ENCODE measurements around the gene SDR39U1. TPM values are rescaled to one million over a fixed set of nuclear protein-coding genes. Genes with fewer than 3 reads are reported as not detected.
"Not testable (repeated sequence)": the region's sequence is repeated elsewhere in the genome, so short reads cannot be mapped to it uniquely, and the experiment has no call there.

Gene SDR39U1
- polyA plus RNA-seq, 1 donor = 55.4 TPM

- DNase-seq = no peak
These were observed 16.2 kb upstream of the SDR39U1 start for GRCh38 chr14:24458736-24459135.

GRCh38 chr14:24456980-24457379 lies 14.4 kb upstream of the SDR39U1 start:
- no peak for DNase-seq

- not testable (repeated sequence) for DNase-seq
These were observed 8.3 kb upstream of the SDR39U1 start for GRCh38 chr14:24450828-24451227.

GRCh38 chr14:24443053-24443665 lies 583 bp upstream of the SDR39U1 start:
- DNase-seq = no peak

GRCh38 chr14:24441904-24442239 lies 704 bp downstream of the SDR39U1 start:
- DNase-seq = no peak

- DNase-seq = no peak
These were observed 1.1 kb downstream of the SDR39U1 start for GRCh38 chr14:24441485-24441884.

GRCh38 chr14:24440606-24441399 lies 1.8 kb downstream of the SDR39U1 start:
- DNase-seq = no peak

GRCh38 chr14:24439830-24440605 lies 2.6 kb downstream of the SDR39U1 start:
- DNase-seq = no peak

GRCh38 chr14:24439257-24439656 lies 3.3 kb downstream of the SDR39U1 start:
- no peak for DNase-seq

- no peak for DNase-seq
These were observed 4.1 kb downstream of the SDR39U1 start for GRCh38 chr14:24438223-24439097.

- DNase-seq = no peak
These were observed 4.9 kb downstream of the SDR39U1 start for GRCh38 chr14:24437736-24438067.

- DNase-seq = no peak
These were observed 5.4 kb downstream of the SDR39U1 start for GRCh38 chr14:24437020-24437735.

- DNase-seq = peak; percentile 70
These were observed 6.1 kb downstream of the SDR39U1 start for GRCh38 chr14:24436355-24437019.

- DNase-seq = no peak
These were observed 6.6 kb downstream of the SDR39U1 start for GRCh38 chr14:24435998-24436354.

- no peak for DNase-seq
These were observed 7.3 kb downstream of the SDR39U1 start for GRCh38 chr14:24435192-24435810.

GRCh38 chr14:24434676-24435075 lies 7.9 kb downstream of the SDR39U1 start:
- DNase-seq = no peak

GRCh38 chr14:24434036-24434435 lies 8.5 kb downstream of the SDR39U1 start:
- no peak for DNase-seq

GRCh38 chr14:24432259-24433131 lies 10.1 kb downstream of the SDR39U1 start:
- no peak for DNase-seq

- DNase-seq = peak; percentile 81
These were observed 10.9 kb downstream of the SDR39U1 start for GRCh38 chr14:24431569-24432258.

Data from left kidney (tissue), 2 donors.